Lower lobe of right lung (tissue), 2 donors: Measurements from ENCODE around the gene ADORA2A. TPM values are rescaled to one million over a fixed set of nuclear protein-coding genes. Genes with fewer than 3 reads are reported as not detected.

ENCODE experiments used
- ATAC-seq, 2 donors: fragments of 200-7000 bp; cut with Tn5 transposase; one replicate each; pipeline ENCODE4 v1.9.1; 2020 to 2022; ENCODE audit warnings: mild to moderate bottlenecking in 2 of 2, moderate library complexity in 2 of 2
- DNase-seq: peaks from one replicate; pipeline ENCODE4 v3.0.0-alpha.2; 2020
- H3K27ac ChIP-seq: fragments of 200-600 bp; one replicate; pipeline ENCODE4 v1.8.0; 2022
- H3K27me3 ChIP-seq: fragments of 200-600 bp; one replicate; pipeline ENCODE4 v1.8.0; 2022; ENCODE audit warnings: low read depth
- H3K36me3 ChIP-seq: fragments of 200-600 bp; one replicate; pipeline ENCODE4 v1.8.0; 2022; ENCODE audit warnings: mild to moderate bottlenecking
- H3K4me1 ChIP-seq: fragments of 200-600 bp; one replicate; pipeline ENCODE4 v1.8.0; 2022
- H3K4me3 ChIP-seq: fragments of 200-600 bp; one replicate; pipeline ENCODE4 v1.8.0; 2022; ENCODE audit warnings: mild to moderate bottlenecking
- H3K9me3 ChIP-seq: fragments of 200-600 bp; one replicate; pipeline ENCODE4 v1.8.0; 2022
- intact Hi-C: fragments of 100-400 bp; cut with DNase I; formaldehyde crosslinking; loops from one replicate; pipeline ENCODE4 v1.11.0; 2022
- total RNA-seq: library from RNA; stranded (reverse); fragmentation: NEBNext Ultra II Directional; extraction: Animal tissue kit (Norgen Biotek cat#: 25700); gene quantifications from one replicate; pipeline ENCODE4 v1.2.1, GENCODE V29; 2021
- TF ChIP-seq, protein P1 (sequence below): fragments of 200-600 bp; IDR thresholded peaks from one replicate; pipeline ENCODE4 v1.8.0; 2022; ENCODE audit warnings: antibody characterized with exemption, mild to moderate bottlenecking
- donor health status: DM: no; HTN: yes; CAD: no; lungs with severe emphysema.

The ADORA2A gene
- total RNA-seq, 1 donor from 2014 or later = 16.0 TPM

- no peak for DNase-seq
- intact Hi-C loops = no loop called here
- H3K4me1 ChIP-seq = peaks cover 36% of the 10 kb centered on the region
- H3K9me3 ChIP-seq = no peaks in the 10 kb centered on the region
- TF ChIP-seq, protein P1, sequence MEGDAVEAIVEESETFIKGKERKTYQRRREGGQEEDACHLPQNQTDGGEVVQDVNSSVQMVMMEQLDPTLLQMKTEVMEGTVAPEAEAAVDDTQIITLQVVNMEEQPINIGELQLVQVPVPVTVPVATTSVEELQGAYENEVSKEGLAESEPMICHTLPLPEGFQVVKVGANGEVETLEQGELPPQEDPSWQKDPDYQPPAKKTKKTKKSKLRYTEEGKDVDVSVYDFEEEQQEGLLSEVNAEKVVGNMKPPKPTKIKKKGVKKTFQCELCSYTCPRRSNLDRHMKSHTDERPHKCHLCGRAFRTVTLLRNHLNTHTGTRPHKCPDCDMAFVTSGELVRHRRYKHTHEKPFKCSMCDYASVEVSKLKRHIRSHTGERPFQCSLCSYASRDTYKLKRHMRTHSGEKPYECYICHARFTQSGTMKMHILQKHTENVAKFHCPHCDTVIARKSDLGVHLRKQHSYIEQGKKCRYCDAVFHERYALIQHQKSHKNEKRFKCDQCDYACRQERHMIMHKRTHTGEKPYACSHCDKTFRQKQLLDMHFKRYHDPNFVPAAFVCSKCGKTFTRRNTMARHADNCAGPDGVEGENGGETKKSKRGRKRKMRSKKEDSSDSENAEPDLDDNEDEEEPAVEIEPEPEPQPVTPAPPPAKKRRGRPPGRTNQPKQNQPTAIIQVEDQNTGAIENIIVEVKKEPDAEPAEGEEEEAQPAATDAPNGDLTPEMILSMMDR = no peak
- no peak overlapping the region for H3K4me3 ChIP-seq
- no peak overlapping the region for H3K27ac ChIP-seq
- ATAC-seq = no peak
- H3K27me3 ChIP-seq = no peaks in the 10 kb centered on the region
- H3K36me3 ChIP-seq = peaks cover 41% of the 10 kb centered on the region
These were observed 29.0 kb upstream of the ADORA2A start for GRCh38 chr22:24398409-24398808.

DNA sequence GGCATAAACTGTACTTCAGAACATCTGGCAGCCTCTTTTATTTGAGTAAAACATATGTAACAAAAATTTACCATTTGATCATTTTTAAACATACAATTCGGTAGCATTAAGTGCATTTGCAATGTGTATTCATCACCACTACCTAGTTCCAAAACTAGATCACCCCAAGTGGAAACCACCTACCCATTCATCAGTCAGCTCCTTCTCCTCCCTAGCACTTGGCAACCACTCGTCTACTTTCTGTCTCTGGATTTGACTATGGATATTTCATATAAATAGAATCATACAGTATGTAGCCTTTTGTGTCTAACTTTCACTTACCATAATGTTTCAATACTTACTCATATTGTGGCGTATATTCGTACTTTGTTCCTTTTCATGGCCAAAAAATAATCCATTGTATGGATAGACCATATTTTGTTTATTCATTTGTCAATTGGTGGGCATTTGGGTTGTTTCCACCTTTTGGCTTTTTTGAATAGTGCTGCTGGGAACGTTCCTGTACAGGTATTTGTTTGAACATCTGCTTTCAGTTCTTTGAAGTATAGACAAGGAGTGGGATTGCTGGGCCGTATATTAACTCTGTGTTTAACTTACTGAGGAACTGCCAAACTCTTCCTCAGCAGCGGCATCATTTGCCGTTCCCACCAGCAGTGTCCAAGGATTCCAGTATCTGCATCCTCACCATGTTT is 27.2 kb upstream of the ADORA2A start:
- TF ChIP-seq, protein P1 = no peak
- ATAC-seq = no peak
- H3K9me3 ChIP-seq = no peaks in the 10 kb centered on the region
- no peaks in the 10 kb centered on the region for H3K27me3 ChIP-seq
- intact Hi-C loops = no loop called here
- DNase-seq = no peak
- no peak overlapping the region for H3K4me3 ChIP-seq
- H3K4me1 ChIP-seq = peaks cover 44% of the 10 kb centered on the region
- H3K27ac ChIP-seq = no peak overlapping the region
- peaks cover 32% of the 10 kb centered on the region for H3K36me3 ChIP-seq

DNA sequence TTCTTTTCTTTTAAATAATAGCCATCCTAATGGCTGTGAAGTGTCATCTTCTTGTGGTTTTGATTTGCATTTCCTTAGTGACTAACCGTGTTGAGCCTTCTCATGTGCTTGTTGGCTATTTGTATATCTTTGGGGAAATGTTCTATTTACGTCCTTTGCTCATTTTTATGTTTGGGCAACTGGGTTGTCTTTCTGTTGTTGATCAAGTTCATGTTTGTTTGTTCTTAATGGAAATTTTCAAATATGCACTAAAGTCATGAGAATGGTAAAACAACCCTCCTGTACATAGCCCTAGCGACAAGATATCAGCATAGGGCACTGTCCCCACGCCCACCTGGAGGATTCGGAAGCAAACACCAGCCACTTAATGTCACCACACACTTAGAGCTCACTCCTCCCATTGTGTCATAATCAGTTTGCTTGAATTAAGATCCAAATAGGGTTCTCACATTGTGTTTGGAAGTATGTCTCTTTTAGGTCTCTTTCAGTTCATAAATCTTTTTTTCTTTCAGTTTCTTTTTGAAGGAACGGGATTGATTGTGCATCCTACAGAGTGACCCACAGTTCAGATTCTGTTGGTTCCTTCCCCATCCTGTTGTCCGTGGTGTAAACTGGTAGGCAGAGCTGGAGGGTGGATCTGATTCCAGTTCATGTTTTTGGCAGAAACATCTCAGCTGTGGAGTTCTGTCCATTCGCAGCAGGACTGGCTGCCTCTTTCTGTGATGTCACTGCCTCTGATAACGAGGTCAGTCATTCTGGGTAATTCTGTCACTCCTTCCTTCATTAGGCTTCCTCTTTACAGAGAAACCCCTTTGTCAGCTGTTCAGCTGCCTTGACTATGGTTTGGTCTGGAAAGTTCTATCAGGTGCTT is 26.4 kb upstream of the ADORA2A start:
- DNase-seq (no peak), ATAC-seq (peak; percentile 37 to 52)
- Histone ChIP-seq H3K9me3 (no peaks in the 10 kb centered on the region), H3K27ac (peak overlapping the region; percentile 44), H3K27me3 (no peaks in the 10 kb centered on the region), H3K36me3 (peaks cover 24% of the 10 kb centered on the region), H3K4me1 (peaks cover 47% of the 10 kb centered on the region), H3K4me3 (peak overlapping the region; percentile 33)
- TF ChIP-seq, protein P1 = no peak
- intact Hi-C loops = no loop called here

GRCh38 chr22:24401931-24402367 is 25.4 kb upstream of the ADORA2A start:
- intact Hi-C loops = no loop called here
- H3K27me3 ChIP-seq = no peaks in the 10 kb centered on the region
- DNase-seq (no peak), ATAC-seq (peak in 1 of 2 donors; percentile 3)
- peaks cover 56% of the 10 kb centered on the region for H3K4me1 ChIP-seq
- H3K9me3 ChIP-seq = no peaks in the 10 kb centered on the region
- H3K27ac ChIP-seq = peak overlapping the region; percentile 44
- H3K36me3 ChIP-seq = peaks cover 14% of the 10 kb centered on the region
- TF ChIP-seq, protein P1 = no peak
- no peak overlapping the region for H3K4me3 ChIP-seq

- Histone ChIP-seq H3K36me3 (peaks cover 11% of the 10 kb centered on the region), H3K9me3 (no peaks in the 10 kb centered on the region), H3K4me3 (no peak overlapping the region), H3K27ac (peak overlapping the region; percentile 48), H3K4me1 (peaks cover 62% of the 10 kb centered on the region), H3K27me3 (no peaks in the 10 kb centered on the region)
- TF ChIP-seq, protein P1 = no peak
- DNase-seq (no peak), ATAC-seq (peak; percentile 83 to 88)
- intact Hi-C loops = no loop called here
These were observed 24.8 kb upstream of the ADORA2A start for GRCh38 chr22:24402460-24403192.
